WTC11 (cell line): ENCODE measurements around the gene F2RL2. TPM values are rescaled to one million over a fixed set of nuclear protein-coding genes. Genes with fewer than 3 reads are reported as not detected.

ENCODE experiments used
- ATAC-seq: fragments of 200-7000 bp; cut with Tn5 transposase; 2 replicates; pipeline ENCODE4 v1.10.0; 2021; ENCODE audit warnings: mild to moderate bottlenecking, moderate library complexity
- CTCF ChIA-PET: fragments of 300-600 bp; sonication (Branson Sonifier 250); formaldehyde crosslinking; loops from one replicate; lab custom pipeline; 2021; ENCODE audit warnings: antibody characterized with exemption; lab: Charles Lee
- POLR2A ChIA-PET: fragments of 350-600 bp; sonication (Branson Sonifier 250); formaldehyde crosslinking; loops from one replicate; lab custom pipeline; 2021; ENCODE audit warnings: antibody characterized with exemption; lab: Charles Lee
- DNase-seq: peaks from one replicate; pipeline ENCODE4 v3.0.0; 2021; ENCODE audit warnings: low spot score
- H3K27ac Mint-ChIP-seq: 2 replicates; pipeline ENCODE4 v1.8.0; 2021; ENCODE audit warnings: mixed read lengths
- H3K27me3 Mint-ChIP-seq: 2 replicates; pipeline ENCODE4 v1.8.0; 2021; ENCODE audit warnings: low read depth, mild to moderate bottlenecking, moderate library complexity, mixed read lengths
- H3K36me3 Mint-ChIP-seq: 2 replicates; pipeline ENCODE4 v1.8.0; 2021; ENCODE audit warnings: mixed read lengths
- H3K4me1 Mint-ChIP-seq: 2 replicates; pipeline ENCODE4 v1.8.0; 2022; ENCODE audit warnings: mixed read lengths
- H3K4me3 Mint-ChIP-seq: 2 replicates; pipeline ENCODE4 v1.8.0; 2021; ENCODE audit warnings: mild to moderate bottlenecking, moderate library complexity, mixed read lengths
- H3K9me3 Mint-ChIP-seq: 2 replicates; pipeline ENCODE4 v1.8.0; 2021; ENCODE audit warnings: mixed read lengths
- ATF1 ChIP-seq: sonication (generic); formaldehyde crosslinking; IDR thresholded peaks from 2 replicates; pipeline ENCODE4 v1.8.1; 2023; ENCODE audit warnings: mild to moderate bottlenecking, moderate library complexity, missing genetic modification reagents
- E2F4 ChIP-seq: sonication (generic); formaldehyde crosslinking; IDR thresholded peaks from 2 replicates; pipeline ENCODE4 v1.8.1; 2022; ENCODE audit warnings: low read depth, mild to moderate bottlenecking, moderate library complexity, missing genetic modification reagents, borderline replicate concordance
- GABPB1 ChIP-seq: sonication (generic); formaldehyde crosslinking; IDR thresholded peaks from 2 replicates; pipeline ENCODE4 v1.8.1; 2023; ENCODE audit warnings: mild to moderate bottlenecking, missing genetic modification reagents
- JAZF1 ChIP-seq: fragments of 250-450 bp; sonication (Bioruptor Pico); IDR thresholded peaks from 2 replicates; pipeline ENCODE4 v1.9.0; 2021; ENCODE audit warnings: moderate library complexity, mild to moderate bottlenecking, inconsistent platforms
- NFYB ChIP-seq: sonication (generic); formaldehyde crosslinking; conservative IDR thresholded peaks from 2 replicates; pipeline ENCODE4 v1.8.0; 2022; ENCODE audit warnings: low read depth, missing genetic modification reagents
- NR1H2 ChIP-seq: sonication (generic); formaldehyde crosslinking; IDR thresholded peaks from 2 replicates; pipeline ENCODE4 v1.9.0; 2021; ENCODE audit warnings: mild to moderate bottlenecking, moderate library complexity, missing genetic modification reagents
- NR3C1 ChIP-seq: sonication (generic); formaldehyde crosslinking; conservative IDR thresholded peaks from 2 replicates; pipeline ENCODE4 v1.8.1; 2023; ENCODE audit warnings: low read depth, mild to moderate bottlenecking, missing genetic modification reagents
- TCF7 ChIP-seq: sonication (generic); formaldehyde crosslinking; IDR thresholded peaks from 2 replicates; pipeline ENCODE4 v1.8.0; 2022; ENCODE audit warnings: mild to moderate bottlenecking, low read depth, missing genetic modification reagents, moderate library complexity
- ZBTB21 ChIP-seq: sonication (generic); formaldehyde crosslinking; IDR thresholded peaks from 2 replicates; pipeline ENCODE4 v1.8.1; 2023; ENCODE audit warnings: mild to moderate bottlenecking, missing genetic modification reagents, borderline replicate concordance
- ZSCAN18 ChIP-seq: fragments of 250-450 bp; sonication (Bioruptor Pico); IDR thresholded peaks from 2 replicates; pipeline ENCODE4 v2.1.2; 2022; ENCODE audit warnings: mild to moderate bottlenecking, moderate library complexity
- total RNA-seq: library from RNA; stranded (reverse); gene quantifications from 3 replicates; pipeline ENCODE4 v1.2.3, GENCODE V29; 2021
- TF ChIP-seq, protein P1 (sequence below): sonication (generic); formaldehyde crosslinking; IDR thresholded peaks from 2 replicates; pipeline ENCODE4 v1.8.1; 2022; ENCODE audit warnings: low read depth, missing genetic modification reagents, borderline replicate concordance
- TF ChIP-seq, protein P2 (sequence below): sonication (generic); formaldehyde crosslinking; IDR thresholded peaks from 2 replicates; pipeline ENCODE4 v1.8.0; 2022; ENCODE audit warnings: mild to moderate bottlenecking, missing genetic modification reagents
- TF ChIP-seq, protein P3 (sequence below): sonication (generic); formaldehyde crosslinking; IDR thresholded peaks from 2 replicates; pipeline ENCODE4 v1.8.0; 2022; ENCODE audit warnings: missing genetic modification reagents
- TF ChIP-seq, protein P4 (sequence below): sonication (generic); formaldehyde crosslinking; IDR thresholded peaks from 2 replicates; pipeline ENCODE4 v1.8.1; 2022; ENCODE audit warnings: mild to moderate bottlenecking, moderate library complexity, missing genetic modification reagents
- TF ChIP-seq, protein P5 (sequence below): fragments of 200-600 bp; IDR thresholded peaks from 2 replicates; pipeline ENCODE4 v1.8.0; 2022; ENCODE audit warnings: antibody characterized with exemption
- TF ChIP-seq, protein P6 (sequence below): fragments of 250-450 bp; sonication (Bioruptor Pico); IDR thresholded peaks from 2 replicates; pipeline ENCODE4 v1.9.0; 2021; ENCODE audit warnings: mild to moderate bottlenecking
- TF ChIP-seq, protein P7 (sequence below): fragments of 250-450 bp; sonication (Bioruptor Pico); conservative IDR thresholded peaks from 2 replicates; pipeline ENCODE4 v1.9.0; 2021; ENCODE audit warnings: mild to moderate bottlenecking

The F2RL2 gene
- total RNA-seq, 1 experiment from 2014 or later, result not detected

GRCh38 chr5:76664079-76664478 is 40.9 kb upstream of the F2RL2 start (continued):
- TF ChIP-seq ZSCAN18 (no peak), ZBTB21 (CRISPR knock-in tag) (no peak), NR1H2 (no peak)
- TF ChIP-seq, protein P1, sequence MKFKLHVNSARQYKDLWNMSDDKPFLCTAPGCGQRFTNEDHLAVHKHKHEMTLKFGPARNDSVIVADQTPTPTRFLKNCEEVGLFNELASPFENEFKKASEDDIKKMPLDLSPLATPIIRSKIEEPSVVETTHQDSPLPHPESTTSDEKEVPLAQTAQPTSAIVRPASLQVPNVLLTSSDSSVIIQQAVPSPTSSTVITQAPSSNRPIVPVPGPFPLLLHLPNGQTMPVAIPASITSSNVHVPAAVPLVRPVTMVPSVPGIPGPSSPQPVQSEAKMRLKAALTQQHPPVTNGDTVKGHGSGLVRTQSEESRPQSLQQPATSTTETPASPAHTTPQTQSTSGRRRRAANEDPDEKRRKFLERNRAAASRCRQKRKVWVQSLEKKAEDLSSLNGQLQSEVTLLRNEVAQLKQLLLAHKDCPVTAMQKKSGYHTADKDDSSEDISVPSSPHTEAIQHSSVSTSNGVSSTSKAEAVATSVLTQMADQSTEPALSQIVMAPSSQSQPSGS (CRISPR knock-in tag), result no peak

DNA sequence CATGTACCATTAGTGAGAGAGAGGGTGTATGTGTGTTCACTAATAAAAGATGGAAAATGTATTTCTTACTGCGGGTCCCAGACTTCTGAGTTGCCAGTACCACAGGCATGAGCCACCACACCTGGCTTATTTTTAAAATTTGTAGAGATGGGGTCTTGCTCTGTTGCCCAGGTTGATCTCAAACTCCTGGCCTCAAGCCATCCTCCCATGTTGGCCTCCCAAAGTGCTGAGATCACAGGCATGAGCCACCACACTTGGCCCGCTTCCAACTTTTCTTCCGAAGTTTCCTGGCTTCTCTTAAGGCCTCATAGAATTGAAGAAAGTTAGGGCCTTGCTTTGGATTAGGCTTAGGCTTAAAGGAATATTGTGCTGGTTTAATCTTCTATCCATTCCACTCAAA is 40.4 kb upstream of the F2RL2 start:
- POLR2A ChIA-PET, result no interaction called here
- no peak for ATAC-seq
- CTCF ChIA-PET, result no interaction called here

More for the DNA sequence above, 40.4 kb upstream of the F2RL2 start:
- Mint-ChIP-seq H3K9me3 (no peaks in the 10 kb centered on the region), H3K36me3 (peaks cover 17% of the 10 kb centered on the region), H3K4me3 (no peak overlapping the region), H3K27me3 (no peaks in the 10 kb centered on the region), H3K27ac (no peak overlapping the region), H3K4me1 (peaks cover 2% of the 10 kb centered on the region; the same call in 1 of the 2 replicates)
- DNase-seq, result no peak
- TF ChIP-seq, protein P2, sequence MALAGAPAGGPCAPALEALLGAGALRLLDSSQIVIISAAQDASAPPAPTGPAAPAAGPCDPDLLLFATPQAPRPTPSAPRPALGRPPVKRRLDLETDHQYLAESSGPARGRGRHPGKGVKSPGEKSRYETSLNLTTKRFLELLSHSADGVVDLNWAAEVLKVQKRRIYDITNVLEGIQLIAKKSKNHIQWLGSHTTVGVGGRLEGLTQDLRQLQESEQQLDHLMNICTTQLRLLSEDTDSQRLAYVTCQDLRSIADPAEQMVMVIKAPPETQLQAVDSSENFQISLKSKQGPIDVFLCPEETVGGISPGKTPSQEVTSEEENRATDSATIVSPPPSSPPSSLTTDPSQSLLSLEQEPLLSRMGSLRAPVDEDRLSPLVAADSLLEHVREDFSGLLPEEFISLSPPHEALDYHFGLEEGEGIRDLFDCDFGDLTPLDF, result no peak
- TF ChIP-seq, protein P3, sequence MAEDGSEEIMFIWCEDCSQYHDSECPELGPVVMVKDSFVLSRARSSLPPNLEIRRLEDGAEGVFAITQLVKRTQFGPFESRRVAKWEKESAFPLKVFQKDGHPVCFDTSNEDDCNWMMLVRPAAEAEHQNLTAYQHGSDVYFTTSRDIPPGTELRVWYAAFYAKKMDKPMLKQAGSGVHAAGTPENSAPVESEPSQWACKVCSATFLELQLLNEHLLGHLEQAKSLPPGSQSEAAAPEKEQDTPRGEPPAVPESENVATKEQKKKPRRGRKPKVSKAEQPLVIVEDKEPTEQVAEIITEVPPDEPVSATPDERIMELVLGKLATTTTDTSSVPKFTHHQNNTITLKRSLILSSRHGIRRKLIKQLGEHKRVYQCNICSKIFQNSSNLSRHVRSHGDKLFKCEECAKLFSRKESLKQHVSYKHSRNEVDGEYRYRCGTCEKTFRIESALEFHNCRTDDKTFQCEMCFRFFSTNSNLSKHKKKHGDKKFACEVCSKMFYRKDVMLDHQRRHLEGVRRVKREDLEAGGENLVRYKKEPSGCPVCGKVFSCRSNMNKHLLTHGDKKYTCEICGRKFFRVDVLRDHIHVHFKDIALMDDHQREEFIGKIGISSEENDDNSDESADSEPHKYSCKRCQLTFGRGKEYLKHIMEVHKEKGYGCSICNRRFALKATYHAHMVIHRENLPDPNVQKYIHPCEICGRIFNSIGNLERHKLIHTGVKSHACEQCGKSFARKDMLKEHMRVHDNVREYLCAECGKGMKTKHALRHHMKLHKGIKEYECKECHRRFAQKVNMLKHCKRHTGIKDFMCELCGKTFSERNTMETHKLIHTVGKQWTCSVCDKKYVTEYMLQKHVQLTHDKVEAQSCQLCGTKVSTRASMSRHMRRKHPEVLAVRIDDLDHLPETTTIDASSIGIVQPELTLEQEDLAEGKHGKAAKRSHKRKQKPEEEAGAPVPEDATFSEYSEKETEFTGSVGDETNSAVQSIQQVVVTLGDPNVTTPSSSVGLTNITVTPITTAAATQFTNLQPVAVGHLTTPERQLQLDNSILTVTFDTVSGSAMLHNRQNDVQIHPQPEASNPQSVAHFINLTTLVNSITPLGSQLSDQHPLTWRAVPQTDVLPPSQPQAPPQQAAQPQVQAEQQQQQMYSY (CRISPR knock-in tag), result no peak
- TF ChIP-seq GABPB1 (no peak), NR3C1 (no peak), TCF7 (CRISPR knock-in tag) (no peak), NFYB (CRISPR knock-in tag) (no peak), JAZF1 (CRISPR knock-in tag) (no peak), ATF1 (CRISPR knock-in tag) (no peak), E2F4 (no peak)
- TF ChIP-seq, protein P4, sequence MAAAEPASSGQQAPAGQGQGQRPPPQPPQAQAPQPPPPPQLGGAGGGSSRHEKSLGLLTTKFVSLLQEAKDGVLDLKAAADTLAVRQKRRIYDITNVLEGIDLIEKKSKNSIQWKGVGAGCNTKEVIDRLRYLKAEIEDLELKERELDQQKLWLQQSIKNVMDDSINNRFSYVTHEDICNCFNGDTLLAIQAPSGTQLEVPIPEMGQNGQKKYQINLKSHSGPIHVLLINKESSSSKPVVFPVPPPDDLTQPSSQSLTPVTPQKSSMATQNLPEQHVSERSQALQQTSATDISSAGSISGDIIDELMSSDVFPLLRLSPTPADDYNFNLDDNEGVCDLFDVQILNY (CRISPR knock-in tag), result no peak
- TF ChIP-seq, protein P5, sequence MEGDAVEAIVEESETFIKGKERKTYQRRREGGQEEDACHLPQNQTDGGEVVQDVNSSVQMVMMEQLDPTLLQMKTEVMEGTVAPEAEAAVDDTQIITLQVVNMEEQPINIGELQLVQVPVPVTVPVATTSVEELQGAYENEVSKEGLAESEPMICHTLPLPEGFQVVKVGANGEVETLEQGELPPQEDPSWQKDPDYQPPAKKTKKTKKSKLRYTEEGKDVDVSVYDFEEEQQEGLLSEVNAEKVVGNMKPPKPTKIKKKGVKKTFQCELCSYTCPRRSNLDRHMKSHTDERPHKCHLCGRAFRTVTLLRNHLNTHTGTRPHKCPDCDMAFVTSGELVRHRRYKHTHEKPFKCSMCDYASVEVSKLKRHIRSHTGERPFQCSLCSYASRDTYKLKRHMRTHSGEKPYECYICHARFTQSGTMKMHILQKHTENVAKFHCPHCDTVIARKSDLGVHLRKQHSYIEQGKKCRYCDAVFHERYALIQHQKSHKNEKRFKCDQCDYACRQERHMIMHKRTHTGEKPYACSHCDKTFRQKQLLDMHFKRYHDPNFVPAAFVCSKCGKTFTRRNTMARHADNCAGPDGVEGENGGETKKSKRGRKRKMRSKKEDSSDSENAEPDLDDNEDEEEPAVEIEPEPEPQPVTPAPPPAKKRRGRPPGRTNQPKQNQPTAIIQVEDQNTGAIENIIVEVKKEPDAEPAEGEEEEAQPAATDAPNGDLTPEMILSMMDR, result no peak
- TF ChIP-seq, protein P6, sequence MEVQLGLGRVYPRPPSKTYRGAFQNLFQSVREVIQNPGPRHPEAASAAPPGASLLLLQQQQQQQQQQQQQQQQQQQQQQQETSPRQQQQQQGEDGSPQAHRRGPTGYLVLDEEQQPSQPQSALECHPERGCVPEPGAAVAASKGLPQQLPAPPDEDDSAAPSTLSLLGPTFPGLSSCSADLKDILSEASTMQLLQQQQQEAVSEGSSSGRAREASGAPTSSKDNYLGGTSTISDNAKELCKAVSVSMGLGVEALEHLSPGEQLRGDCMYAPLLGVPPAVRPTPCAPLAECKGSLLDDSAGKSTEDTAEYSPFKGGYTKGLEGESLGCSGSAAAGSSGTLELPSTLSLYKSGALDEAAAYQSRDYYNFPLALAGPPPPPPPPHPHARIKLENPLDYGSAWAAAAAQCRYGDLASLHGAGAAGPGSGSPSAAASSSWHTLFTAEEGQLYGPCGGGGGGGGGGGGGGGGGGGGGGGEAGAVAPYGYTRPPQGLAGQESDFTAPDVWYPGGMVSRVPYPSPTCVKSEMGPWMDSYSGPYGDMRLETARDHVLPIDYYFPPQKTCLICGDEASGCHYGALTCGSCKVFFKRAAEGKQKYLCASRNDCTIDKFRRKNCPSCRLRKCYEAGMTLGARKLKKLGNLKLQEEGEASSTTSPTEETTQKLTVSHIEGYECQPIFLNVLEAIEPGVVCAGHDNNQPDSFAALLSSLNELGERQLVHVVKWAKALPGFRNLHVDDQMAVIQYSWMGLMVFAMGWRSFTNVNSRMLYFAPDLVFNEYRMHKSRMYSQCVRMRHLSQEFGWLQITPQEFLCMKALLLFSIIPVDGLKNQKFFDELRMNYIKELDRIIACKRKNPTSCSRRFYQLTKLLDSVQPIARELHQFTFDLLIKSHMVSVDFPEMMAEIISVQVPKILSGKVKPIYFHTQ (CRISPR knock-in tag), result no peak
- TF ChIP-seq, protein P7, sequence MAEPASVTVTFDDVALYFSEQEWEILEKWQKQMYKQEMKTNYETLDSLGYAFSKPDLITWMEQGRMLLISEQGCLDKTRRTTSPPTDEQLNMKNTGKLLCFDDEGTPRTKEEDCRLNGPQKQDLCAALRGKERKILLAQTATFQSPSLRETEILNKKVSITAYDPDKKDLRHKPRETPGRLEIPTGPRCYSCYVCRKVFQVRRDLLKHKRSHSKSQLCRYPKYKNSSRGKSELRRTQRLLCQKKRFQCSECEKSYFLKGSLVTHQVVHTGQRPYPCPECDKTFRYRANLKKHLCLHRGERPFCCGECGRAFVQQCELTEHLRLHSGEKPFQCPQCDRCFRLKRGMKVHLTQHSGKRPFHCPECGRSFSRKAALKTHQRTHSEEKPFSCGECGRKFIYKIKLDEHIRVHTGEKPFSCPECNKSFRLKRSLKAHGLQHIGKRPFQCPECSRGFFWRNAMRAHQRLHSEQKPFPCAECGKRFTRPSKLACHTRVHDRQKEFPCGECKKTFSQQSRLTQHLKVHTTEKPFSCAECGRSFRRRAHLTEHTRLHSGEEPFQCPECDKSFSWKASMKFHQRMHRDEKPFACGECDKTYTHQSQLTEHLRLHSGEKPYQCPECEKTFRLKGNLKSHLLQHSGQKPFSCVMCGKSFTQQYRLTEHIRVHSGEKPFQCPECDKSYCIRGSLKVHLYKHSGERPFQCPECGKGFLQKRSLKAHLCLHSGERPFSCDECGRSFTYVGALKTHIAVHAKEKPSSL, result no peak
